HG03457 (cell line): Measurements from ENCODE around the gene EXOC3L1.
A peak's percentile ranks its signal among the peaks of the same experiment; 100 is the strongest.

Source experiments
- ATAC-seq: cut with Tn5 transposase; IDR thresholded peaks from one replicate; pipeline ENCODE4 v1.9.1; 2021; ENCODE audit warnings: moderate number of reproducible peaks; ENCODE audit not compliant: unreplicated experiment

The EXOC3L1 gene

DNA sequence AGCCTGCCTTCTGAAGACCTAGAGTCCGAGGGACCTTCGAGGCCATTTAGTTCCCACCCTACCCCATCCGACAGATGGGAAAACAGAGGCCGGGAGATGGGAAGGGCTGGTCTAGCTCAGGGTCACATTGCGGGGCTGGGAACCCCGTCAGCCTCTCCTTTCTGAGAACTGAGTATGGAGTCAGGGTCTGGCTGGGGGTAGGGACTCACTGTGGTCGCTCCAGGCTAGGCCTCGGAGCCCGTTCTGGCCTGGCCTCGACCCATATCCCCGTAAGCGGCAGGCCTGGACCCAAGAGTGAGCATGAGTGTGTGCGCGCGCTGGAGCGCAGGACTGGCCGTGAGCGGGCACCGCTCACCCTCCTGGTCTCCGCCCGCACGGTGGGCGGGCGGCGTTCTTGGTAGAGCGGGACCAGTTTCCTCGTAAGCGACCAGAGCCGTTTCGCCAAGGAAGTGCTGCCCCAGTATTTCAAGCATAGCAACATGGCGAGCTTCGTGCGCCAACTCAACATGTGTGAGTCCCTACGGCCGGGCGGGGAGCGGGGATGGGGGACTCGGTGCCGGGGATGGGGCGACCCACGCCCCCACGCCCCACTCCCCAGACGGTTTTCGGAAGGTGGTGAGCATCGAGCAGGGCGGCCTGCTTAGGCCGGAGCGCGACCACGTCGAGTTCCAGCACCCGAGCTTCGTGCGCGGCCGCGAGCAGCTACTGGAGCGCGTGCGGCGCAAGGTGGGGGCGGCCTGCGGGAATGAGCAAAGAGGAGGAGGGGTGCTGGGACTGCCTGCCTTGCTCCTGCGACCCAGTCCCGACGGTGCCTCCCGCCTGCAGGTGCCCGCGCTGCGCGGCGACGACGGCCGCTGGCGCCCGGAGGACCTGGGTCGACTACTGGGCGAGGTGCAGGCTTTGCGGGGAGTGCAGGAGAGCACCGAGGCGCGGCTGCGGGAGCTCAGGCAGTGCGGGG, 24.5 kb downstream of the EXOC3L1 start:
- ATAC-seq = no peak

DNA sequence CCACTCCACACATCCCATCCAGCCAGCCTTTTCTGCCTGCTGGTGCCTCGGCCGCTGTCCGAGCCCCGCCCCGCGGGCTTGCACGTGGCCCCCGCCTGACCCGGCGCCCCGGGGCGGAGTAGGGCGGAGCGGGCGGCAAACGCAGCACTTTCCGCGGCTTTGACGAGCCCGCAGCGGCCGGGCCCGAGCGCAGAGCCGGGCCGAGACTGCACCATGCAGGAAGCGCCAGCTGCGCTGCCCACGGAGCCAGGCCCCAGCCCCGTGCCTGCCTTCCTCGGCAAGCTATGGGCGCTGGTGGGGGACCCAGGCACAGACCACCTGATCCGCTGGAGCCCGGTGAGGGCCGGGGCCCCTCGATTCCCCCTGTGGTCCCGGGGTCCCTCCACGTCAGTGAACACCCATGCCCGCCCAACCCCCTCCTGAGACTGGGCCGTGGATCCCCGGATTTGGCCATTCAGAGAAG, 25.3 kb downstream of the EXOC3L1 start, which contains the start of gene HSF4:
TSS of gene HSF4 (plus strand) at position 147 of the 463 bp plus-strand sequence. CDS start at position 214, 67 bp downstream.
- ATAC-seq = no peak

DNA sequence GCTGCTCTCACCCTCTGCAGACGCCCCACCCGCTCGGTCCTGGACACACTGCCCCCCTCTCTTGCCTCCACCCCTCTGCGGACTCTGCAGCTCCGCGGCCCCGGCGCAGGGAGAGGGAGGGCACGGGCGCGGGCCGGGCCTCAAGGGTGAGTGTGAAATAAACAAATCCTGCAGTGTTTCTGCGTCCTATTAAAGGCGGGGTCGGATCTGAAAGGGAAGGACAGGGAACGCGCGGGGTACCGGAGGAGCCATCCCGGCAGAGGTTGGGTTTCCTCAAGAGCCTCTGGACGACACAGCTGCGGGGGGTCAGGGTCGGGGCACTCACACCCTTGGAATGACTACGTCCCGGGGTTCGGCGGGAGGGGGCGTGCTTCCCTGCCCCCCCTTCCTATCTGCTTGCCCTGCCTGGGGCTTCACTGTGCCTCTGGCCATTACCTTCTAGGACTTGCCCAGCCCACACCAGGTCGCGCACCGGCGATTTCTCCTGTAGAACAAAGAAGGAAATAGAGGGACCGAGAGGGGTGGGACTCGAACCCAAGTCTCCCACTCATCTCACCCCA, 25.9 kb downstream of the EXOC3L1 start:
- ATAC-seq = no peak

DNA sequence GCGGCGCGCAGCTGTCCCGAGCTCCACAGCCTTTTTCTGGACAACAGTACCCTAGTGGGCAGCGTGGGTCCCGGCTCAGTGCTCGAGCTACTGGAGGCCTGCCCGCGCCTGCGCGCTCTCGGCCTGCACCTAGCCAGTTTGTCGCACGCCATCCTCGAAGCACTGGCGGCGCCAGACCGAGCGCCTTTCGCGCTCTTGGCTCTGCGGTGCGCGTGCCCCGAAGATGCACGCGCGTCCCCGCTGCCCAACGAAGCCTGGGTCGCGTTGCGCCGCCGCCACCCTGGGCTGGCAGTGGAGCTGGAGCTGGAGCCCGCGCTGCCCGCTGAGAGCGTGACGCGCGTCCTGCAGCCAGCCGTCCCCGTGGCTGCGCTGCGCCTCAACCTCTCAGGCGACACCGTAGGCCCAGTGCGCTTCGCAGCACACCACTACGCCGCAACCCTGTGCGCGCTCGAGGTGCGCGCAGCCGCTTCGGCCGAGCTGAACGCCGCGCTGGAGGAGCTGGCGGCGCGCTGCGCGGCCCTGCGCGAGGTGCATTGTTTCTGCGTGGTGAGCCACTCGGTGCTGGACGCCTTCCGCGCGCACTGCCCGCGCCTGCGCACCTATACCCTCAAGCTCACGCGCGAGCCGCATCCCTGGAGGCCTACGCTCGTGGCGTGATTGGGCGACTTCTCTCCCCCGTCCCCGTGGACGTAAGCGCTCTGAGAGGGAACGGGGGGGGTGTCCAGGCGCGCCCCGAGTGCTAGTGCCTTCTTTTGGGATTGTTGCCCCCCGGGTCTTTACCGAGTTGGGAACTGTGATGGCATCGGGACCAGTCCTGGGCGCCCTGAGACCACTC, 26.6 kb downstream of the EXOC3L1 start:
- no peak for ATAC-seq

DNA sequence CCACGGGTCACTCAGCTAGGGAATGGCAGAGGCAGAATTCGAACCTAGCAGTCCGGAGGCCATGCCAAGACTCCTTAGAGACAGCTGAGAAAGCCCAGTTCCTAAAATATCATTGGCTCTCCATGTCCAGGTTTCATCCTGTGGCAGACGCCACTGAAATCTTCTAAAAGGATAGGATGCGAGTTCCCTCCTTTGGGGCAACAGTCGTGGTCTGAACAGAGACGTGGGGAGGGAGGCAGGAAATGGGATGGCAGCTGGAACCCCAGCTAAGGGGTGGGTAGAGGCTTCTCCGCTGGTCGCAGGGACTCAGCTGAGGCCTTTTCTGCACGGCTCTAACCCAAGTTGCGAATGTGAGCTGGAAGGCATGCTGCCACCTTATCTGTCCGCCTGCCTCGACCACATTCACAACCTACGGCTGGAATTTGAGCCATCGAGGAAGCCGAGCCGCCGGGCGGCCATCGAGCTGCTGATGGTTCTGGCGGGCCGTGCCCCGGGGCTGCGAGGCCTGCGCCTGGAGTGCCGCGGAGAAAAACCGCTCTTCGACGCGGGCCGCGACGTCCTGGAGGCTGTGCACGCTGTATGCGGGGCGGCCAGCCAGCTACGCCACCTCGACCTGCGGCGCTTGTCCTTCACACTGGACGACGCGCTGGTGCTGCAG, 27.3 kb downstream of the EXOC3L1 start:
- no peak for ATAC-seq

DNA sequence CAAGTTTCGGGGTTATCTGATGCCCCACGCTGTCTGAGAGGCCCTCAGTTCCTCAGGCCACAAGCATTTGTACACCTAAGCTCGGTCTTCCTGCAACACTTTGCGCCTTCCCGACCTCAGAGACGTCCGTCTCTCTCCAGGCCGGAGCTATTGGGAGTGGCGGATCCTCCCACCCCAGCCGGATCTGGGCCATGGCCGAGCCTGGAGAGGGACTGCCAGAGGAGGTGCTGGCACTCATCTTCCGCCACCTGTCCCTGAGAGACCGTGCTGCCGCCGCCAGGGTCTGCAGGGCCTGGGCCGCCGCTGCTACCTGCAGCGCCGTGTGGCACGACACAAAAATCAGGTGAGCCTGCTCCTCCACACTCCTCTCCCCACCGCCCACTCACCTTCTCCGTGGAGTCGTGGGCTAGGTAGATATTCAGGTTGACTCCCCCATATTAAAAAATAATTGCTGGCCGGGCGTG, 28.3 kb downstream of the EXOC3L1 start:
- no peak for ATAC-seq

DNA sequence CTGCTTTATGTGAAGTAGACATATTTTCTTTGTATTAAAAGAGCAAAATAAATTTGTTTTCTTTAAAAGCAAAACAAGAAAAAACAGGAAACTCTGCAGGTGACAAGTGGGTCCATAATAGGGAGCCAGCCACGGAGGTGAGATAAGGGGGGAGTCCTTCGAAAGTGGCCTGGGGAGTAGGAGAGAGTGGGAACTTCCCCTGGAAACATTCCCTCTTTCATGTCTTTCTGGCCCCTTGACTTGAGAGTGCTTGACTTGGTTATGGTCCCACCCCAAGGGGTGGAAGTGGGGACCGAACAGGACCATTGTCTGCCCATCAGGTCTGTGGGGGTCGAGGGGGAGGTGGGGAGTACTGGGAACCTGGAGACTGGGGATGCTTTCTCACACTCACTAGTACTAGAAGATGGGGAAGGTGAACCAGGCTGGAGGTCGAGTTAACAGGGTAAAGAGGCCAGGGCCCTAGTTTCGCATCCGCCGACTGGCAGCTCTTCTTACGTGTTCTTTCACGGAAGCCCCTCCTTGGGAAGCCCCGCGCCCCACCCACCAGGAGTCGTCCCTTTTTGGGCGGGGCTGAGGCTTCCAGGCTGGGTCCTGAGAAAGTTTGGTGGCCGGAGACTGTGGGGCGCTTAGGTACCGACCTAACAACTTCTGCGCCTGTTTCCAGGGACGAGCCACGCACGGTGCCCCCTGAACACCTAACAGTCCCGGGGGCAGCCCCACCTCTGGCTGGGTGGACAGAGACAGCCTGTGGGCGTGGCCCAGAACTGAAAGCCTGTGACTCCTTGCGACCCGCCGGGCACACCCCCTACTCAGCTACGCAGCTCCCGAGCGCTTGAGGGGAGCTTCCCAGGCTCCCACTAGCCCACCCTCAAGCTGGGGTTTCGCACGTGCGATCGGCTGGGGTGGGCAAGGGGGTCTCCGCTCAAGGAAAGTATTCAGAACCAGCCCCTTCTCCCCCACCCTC, 31.0 kb downstream of the EXOC3L1 start:
- ATAC-seq = peak; percentile 25

DNA sequence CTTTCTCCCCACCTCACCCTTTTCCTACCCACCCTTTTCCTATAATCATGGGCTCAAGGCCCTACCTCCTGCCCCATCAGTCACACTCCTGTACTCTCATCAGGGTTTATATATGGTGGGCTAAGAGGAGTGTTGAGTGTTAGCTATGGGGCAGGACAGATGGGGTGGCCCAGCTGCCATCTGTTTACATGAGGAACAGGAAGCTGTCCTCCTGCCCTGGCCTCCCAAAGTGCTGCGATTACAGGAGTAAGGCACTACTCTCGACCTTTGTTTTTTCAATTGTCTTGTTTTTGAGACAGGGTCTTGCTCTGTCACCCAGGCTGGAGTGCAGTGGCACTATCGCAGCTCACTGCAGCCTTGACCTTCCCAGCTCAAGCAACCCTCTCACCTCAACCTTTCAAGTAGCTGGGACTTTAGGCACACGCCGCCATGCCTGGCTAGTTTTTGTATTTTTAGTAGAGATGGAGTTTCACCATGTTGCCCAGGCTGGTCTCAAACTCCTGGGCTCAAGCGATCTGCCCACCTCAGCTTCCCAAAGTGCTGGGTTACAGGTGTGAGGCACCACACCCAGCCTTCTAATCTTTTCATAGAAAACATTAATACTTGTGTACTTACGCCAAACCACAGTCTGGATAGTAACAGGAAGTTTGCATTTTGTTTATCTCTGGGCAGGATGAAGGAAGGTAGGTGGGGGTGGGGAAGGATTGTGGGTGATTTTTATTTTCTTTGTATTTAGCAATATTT, 31.9 kb downstream of the EXOC3L1 start:
- no peak for ATAC-seq

DNA sequence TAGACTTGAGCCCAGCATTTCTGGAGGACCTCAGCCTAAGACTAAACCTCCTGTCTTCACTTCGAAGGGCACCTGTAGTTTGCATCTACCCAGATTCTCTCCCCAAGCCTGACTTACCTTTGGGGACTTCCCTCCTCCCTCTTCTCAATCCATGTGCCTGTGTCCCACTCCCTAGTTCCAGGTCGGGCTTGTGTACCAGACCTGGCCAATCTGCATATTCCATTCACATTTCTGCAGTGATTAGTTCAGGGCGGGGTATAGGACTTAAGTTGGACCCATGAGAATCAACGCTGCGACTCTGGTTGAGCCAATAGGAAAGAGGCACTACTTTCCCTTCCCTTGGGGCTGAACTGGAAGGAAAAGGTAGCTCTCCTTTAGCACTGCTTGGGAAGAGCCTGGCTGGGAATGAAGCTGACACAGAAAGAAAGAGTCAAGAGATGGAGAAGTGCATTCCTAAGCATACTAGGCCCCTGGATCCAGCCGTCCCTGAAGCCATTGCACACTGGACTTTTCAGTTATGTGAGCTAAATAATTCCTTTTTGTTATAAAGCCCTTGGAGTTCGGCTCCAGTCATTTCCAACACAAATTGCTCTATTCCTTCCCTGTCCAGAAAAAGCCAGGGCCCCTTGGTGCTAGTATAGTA, 32.7 kb downstream of the EXOC3L1 start:
- no peak for ATAC-seq

DNA sequence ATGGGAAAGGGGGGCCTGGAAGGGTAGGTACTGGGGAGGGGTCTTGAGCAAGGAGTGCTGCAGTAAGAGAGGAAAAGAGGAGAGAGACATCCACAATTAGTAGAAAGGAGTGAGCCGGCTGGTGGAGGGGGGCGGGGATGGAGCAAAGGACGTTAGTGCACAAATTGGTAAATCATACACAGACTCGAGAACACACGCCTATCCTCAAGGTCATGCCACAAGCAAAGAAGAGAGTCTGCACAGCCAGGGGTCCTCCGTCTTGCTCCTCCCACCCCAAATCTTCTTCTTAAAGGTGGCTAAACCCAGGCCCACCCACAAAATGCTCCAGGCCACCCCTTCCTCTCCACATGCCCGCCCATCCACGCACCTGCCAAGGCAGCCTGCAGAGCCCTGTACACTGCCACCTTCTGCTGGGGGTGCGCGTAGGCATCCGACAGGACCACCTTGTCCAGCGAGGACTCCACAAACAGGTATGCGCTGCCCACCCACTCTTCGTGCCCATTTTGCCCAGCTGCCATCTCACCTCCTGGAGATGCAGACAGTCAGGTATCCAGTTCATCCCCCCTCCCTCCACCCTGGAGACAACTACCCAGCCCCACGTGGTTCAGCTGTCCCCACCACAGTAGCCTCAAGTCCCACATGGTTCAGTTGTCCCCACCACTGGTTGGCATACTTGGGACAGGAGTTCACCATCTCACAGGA, 33.6 kb downstream of the EXOC3L1 start:
- no peak for ATAC-seq

DNA sequence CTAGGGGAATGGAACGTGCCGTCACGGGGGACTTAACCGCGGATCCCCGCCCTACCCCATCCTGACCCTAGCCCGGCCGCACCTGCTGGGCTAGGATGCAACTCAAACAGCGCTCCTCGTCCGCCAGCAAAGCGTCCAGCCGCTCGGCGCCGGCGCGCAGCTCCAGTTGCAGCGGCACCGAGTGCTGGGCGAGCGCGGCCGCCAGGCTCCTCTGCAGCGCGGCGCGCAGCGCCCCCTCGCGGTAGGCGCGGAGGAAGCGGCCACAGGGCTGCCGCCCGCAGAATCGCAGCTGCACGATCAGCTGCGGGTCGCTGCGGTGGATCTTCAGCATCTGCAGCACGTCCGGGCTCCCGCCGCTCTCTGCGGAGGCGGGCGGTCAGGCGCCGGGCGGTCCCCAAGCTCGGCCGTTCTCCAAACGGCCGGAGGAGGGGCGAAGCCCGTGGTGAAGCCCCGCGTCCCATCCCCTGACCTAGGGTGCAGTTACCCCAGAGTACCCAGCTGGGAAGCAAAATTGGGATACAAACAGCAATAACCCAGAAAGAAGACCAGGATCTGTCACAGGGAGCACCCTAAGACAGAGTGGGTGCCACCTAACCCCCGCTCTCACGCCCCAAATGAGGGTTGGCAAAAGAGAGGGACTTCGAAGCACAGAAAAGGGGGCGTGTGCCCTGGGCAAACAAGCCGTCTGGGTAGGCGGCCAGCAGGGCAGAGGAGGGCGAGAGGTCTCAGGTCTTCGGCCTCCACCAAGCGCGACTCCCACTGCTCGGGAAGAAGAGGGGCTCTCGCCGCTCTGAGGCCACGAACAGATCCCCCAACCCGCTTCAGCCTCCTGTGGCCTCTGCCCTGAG, 34.4 kb downstream of the EXOC3L1 start:
- ATAC-seq = no peak

DNA sequence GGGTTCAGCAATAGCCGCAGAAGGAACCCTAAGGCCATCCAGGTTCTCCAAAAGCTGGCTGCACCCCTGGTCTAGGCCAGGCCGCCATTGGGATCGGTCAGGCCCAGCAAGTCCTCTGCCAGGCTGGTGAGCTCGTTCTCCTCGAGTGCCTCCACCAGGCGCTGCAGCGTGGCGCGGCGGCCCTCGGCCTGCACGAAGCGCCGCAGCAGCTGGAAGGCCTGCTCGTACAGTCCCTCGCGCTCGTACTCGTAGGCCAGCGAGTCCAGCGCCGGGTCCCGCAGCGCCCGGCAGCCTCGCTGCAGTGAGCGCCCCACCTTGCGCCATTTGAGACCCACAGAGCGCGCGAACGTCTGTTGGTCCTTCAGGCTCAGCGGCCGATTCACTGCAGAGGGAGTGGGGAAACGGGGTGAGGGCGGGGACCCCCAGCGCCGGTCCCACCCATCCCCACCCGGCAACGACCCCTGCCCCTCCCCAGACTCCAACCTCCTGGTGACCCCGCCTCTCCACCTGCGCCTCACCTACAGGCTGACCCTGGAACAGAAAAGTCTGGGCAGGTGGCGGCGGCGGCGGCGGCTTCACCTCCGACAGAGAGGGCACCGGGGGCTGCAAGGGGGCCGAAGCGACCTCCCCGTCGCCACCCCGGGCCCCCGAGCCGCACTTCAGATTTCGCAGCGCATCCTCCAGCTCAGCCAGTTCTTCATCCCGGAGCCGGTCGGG, 35.2 kb downstream of the EXOC3L1 start:
- ATAC-seq = no peak

DNA sequence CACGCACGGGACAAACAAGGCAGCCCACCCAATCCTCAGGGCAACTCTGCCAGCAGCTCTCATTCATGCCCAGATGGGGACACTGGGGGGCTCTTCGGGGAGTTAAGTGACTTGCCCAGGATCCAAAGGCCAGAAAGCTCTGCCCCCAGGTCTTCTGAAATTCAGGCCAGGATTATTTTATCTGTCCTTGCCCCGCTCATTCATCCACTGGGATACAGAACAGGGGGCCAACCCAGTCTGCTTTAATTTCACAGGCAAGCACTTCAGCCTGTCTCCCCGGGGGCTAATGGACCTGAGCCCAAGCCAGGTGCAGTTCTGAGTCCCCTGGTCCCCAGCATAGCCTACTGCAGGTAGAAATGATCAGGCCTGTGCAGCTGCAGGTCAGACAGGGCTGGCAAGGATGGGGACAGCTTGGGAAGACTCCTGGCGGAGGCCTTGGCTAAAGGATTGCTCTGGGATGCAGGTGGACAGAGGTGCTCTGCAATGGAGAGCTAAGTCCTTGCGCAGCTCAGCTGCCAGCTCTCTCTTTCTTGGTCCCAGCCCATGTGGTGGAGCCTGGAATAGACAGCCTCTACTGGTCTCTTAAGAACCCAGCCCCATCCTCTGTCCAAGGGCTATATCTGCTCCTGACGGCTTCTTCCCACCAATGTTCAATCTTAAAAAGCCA, 38.4 kb downstream of the EXOC3L1 start:
- no peak for ATAC-seq

DNA sequence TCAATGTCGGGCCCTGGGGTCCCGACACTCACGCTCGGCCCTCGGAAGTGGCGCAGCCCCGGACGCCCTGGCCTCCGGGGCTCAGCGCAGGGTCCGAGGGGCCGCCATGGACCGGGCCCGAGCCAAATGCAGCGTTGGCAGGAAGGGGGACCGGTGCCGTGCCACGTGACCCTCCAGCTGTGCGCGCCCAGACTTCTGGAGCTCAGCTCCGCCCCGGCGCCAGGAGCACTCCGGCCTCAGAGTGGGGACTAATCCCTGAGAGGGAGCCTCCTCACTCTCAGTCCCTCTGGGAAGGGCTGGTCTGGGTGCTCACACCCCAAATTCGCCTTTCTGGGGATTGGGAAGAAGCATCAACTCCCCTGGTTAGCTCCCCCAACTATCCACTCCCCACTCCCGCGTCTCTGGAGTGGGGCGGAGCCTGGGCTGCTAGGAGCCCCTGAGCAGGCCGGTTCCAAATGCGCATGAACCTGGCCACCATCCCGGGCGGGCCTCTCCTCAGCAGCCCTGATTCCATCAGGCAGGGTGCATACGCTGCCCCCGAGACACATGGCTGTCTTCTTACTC, 39.0 kb downstream of the EXOC3L1 start, which contains the start of gene B3GNT9:
TSS of gene B3GNT9 (minus strand) at position 166 of the 564 bp plus-strand sequence. CDS start 513 bp downstream, outside the sequence.
- no peak for ATAC-seq
